GM19455 (cell line): ENCODE results near the gene AP4B1.

Experiments used
- ATAC-seq: cut with Tn5 transposase; IDR thresholded peaks from one replicate; pipeline ENCODE4 v1.9.1; 2021; ENCODE audit not compliant: unreplicated experiment

The AP4B1 gene

DNA sequence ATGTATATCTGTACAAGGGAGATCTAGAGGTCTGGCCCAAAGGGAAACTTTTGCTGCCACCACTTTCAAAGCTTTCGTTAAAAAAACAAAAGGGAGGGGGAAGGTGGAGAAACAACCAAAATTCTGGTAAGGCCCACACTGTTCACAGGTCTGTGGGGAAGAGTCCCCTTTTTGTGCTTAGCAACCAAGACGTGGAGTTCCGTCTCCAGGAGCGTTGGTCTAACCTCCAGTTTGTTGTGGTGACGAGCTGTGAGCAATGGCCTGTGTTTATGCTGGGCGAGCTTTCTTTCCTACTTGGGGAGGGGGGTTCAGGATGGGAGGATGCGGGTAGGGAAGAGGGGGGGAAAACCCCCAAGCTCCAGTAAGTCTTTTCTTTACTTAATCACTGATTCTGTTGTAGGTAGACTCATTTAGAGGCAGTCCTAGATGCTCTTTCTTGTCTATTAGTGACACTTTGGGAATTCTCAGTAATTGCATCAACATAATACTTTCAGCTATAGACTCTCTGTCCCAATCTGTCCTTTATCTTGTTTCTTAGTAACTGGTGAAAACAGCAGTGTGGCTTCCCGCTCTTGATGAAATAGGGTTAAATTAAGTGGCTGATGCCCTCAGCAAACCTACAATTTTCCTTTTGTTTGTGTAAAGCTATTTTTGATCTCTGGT, 26.0 kb upstream of the AP4B1 start:
- ATAC-seq: peak; percentile 25

DNA sequence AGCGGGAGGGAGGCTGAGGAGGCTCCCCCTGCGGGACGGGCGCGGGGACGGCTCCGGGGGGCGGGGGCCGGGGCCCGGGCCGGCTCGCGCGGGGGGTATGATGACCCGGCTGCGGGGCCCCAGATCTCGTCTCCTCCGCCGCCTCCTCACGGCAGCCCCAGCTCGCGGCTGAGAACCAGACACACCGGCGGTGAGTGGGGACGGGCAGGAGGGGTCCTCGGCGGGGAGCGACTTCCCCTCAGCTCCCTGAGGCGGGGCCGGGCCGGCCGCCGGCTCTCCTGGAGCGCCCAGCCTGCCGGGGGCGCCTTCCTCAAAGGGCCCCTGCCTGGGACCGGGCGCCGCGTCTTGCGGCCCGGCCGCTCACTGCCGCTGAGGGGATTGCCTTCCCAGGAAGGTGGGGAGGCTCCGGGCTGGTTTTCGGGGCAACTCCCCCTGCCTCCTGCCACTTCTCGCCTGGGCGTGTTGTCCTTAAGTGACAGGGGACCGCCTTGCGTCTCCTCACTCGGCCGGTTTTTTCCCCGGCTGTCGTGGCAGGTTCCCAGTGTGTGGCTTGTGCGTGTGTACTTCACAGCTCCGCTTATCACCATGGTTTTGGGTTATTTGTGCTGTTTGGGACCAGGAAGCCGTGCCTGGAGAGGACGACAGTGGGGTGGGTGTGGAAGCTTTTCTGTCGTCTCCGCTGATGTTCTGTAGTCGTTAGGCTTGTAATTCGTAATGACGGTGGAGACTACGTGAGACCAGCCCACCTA, 25.3 kb upstream of the AP4B1 start:
- peak; percentile 40 for ATAC-seq

DNA sequence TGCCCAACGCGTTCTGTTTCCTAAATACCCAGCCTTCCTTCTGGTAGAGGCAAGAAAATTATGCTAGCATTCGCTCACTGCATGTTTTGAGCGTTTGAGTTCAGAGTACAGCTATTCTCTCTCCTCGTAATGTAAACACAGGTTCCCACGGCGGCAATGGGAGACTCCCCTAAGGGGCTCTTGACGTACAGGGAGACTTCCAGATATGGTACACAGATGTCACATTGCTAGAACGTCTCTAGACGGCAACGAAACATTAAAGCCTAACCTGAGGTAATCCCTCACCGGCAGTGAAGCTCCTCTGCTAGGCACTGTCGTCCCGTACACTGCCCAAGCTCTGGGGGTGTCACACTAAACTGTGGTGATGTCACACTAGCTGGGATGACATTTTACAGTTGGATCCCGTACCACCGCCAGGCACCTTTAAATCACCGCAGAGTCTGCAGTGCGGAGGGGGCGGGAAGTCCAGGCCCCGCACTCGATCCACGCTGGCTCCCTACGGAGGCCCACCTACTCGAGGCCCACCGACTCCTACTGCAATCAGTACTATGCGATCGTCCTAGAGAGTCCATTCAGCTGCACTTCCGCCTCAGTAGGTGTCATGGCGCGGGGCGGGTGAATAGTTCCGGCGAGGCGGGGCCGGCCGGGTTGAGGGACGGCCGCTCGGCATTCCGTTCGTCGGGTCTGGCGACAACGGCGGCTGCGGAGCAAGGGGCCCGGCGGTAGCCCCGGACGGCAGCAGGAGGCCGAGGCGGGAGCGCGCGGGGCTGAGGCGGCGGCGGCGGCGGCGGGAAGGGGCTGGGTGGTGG, 24.5 kb upstream of the AP4B1 start, which contains the start of gene HIPK1:
TSS of gene HIPK1 (plus strand) at position 384 of the 809 bp plus-strand sequence.
- ATAC-seq: peak; percentile 72

DNA sequence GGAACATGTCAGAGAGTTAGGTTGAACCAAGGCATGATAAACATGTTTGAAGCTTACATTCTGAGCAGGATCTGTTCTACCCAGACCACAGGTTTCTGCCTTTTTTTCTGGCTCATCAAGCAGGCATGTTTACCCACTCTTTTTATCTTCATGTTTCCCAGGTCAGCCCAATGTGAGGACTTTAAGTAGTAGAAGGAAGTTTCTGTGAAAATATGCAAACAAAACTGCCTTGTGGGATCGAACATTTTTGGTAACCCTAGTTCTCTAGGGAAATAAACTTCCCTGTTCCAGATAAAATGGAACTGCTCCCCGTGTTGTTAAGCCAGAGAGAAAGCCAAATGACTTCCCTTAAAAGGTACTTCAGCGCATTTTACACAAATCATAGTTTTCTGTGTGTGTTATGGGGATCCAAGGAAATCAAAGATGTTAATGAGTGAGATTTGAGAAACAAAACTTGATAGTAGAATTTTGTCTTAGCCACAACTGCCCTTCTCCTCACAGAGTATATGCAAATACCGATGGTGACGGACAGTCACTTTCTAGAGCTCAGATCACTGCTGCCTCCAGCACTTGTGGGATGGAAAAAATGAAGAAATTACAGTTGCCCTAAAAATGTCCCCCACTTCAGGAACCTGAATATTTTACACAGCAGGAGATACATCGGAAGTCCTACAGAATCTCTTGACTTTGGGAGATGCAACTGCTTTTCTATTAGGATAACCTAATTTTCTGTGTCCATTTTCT, 23.8 kb upstream of the AP4B1 start:
- ATAC-seq: no peak

DNA sequence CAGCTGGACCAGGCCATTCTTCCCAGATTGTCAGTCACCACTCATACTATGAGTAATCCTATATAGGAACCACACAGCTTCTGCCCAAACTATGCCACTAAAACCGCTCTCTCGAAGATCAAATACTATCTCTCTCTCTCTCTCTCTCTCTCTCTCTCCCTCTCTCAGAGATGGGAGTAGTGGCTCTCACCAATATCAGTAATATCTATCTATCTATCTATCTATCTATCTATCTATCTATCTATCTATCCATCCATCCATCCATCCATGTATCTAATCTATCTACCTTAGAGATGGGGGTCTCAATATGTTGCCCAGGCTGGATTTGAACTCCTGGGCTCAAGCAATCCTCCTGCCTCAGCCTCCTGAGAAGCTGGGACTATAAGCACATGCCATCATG, 19.9 kb upstream of the AP4B1 start:
- no peak for ATAC-seq

DNA sequence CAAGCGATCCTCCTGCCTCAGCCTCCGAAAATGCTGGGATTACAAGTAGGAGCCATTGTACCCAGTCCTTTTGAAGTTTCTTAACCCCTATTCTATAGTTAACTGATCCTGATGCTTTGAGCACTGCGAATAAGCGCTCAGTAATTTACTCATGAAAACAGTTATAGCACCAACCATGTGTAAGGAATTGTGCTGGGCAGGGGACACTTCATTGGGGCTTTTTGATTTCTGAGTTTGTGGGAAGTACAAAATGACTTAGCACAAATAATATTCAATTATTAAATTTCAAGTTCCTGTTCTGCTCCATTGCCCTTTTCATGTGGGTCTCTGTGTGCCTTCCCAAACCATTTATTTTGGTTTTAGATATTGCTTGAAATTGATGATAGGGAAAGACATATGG, 18.4 kb upstream of the AP4B1 start:
- no peak for ATAC-seq

DNA sequence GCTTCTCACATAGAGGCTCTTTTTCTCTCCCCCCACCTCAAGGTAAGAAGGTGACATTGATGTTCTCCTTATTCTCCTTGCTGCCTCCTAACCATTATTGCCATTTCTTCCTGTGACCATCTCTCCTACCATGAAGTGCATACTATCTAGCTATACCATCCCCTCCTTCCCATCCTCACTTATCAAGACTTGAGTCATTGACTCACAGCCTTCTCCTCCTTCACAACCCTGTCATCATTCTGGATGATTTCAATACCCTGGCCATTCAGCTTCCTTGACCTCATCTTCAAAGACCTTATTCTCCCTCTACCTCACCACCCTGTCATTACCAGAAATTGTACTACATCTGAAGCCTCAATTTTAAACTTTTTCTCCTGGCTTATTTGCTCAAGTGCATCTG, 13.6 kb upstream of the AP4B1 start:
- ATAC-seq: no peak

DNA sequence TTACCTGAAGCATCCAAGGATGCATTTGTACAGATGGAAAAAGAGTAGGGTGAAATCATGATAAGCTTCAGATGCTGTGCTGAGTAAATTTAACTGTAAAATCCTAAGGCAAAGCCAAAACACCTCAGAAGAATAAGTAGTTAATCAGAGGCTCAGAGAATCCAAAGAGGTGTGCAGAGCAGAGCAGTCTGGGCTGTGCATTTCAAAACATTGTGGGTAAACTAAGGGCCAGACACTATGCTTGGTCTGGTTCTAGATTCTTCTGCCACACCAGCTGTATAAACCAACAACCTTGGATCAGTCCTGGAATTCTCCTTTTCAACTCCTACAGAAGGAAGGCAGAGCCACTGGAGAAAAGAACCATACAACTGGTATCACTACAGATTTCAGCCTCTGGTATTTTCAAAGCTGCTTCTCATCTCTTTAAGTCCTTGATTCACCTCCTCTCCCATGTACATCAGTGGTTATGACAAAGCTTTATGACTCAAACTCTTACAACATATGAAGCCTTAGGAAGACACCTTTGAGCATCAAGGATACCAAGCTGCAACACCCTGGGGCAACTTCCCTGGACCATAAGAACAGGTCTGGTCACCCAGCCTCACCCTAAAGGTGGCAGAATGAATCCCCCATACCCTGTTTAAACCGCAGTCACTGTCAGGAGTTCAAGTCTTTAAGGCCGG, 12.9 kb upstream of the AP4B1 start:
- no peak for ATAC-seq

DNA sequence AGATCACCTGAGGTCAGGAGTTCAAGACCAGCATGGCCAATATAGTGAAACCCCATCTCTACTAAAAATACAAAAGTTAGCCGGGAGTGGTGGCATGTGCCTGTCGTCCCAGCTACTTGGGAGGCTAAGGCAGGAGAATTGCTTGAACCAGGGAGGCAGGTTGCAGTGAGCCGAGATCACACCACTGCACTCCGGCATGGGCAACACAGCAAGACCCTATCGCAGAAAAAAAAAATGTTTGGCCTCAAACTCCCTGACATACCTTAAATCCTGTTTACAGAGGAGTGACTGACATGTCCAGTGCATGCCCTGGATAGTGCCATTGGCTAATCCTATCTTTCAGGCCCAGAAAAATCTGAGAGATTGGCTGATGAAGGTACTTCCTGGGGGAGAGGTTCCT, 12.4 kb upstream of the AP4B1 start:
- no peak for ATAC-seq

DNA sequence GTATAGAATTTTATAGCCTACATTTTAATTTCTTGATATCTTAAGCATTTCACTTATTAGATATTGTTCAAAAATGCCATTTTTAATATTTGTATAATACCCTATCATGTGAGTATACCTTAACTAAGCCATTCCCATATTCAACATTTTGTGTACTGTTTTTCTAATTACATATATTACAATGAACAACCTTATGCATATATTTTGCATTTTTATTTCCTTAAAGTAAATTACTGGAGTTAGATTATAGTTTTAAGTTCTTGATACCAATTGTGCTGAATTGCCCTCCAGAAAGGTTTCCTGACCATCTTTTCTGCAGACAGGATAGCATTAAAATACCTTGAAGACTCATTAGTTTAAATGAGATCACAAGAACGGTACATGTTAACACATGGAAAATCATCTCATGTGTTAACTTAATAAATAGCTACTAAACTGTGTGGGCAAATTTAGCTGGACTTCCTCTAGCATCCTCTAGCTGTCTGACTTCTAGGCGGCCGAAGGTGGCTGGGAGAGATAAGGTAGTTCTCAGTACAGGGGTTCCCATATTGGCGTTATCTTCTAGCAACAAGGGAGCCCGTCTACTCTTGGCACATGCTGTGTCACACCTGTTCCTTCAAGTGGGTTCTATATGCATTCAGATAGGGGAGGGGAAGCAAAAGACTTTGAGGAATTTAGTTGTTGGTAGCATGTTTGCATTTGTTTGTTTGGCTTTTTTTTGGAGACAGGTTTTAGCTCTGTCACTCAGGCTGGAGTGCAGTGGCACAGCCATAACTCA, 9.5 kb upstream of the AP4B1 start:
- no peak for ATAC-seq

DNA sequence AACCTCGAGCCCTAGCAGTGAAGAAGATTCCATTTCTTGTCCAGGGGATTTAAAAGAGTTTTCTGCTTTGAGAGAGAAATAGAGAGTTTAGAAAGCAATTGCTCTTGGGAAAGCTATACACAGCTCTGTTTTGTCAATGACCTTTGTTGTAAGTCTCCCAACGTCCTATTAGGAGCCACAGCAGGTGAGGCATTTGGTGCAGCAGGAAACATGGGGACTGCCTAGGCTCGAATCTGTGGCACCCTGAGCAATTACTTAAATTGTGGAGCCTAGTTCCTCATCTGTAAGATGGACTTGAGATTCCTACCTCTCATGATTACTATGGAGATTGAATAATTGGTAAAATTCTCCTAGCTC, 8.7 kb upstream of the AP4B1 start:
- no peak for ATAC-seq

DNA sequence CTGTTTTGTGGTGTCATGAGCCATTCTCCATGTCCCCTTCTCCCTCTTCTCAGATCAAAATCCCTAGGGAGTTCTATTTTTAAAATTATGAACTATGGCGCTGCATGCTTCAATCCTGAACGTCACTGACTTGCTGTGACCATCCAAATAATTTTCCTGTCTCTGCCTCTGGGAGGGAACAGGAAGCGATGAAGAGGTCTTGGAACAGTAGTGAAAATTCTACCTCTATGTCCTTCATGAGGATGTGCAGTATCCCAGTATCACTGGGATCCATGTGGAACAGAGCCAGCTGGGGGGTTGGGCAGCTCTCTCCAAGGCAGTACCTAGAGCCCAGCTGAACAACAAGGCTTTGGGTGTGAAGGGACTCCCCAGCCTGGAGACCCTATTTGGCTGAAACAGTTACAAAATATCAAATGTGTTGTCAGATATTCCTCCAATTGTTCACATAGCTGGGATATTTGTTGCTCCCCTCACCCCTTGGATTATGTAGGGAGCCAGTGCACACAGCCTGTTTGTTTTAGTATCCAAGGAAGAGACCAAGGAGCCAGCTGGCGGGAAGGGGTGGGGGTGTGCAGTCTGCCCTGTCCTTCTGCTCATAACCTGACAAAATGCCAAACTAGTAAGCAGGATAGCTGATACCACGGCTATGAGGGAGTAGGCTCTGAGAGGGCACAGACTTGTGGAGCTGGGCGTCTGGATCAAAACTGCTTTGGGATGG, 8.2 kb upstream of the AP4B1 start:
- no peak for ATAC-seq

DNA sequence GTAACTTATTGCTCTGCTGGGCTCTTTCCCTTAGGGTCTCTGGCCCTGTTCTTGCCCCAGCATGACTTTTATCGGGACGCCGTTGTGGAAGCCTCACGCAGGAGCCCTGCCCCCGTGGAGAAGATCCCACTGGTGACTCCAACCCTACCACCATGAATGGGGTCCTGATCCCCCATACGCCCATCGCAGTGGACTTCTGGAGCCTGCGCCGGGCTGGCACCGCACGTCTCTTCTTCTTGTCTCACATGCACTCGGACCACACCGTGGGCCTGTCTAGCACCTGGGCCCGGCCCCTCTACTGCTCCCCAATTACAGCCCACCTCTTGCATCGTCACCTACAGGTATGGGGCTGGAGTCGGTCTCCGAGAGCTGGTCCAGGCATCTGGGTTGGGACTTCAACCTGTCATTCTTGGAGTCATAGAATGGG, 849 bp upstream of the AP4B1 start:
- ATAC-seq: peak; percentile 7

DNA sequence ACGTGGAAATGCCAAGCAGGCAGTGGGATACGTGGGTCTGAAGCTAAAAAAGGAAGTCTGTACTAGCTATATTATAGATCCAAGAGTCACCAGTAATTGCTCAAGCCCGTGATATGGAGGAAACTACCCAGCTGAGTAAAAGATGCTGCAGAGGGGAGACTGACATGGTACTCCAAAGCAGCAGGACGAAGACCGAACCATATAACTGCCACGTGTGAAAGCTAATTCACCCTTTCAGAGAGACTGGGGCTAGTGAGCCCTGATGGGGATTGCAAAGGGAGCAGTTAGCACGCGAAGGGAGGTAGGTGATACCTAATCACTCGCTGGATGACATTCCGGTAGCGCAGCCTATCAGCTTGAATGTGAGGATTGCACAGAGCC, 316 bp downstream of the AP4B1 start:
- peak; percentile 35 for ATAC-seq

DNA sequence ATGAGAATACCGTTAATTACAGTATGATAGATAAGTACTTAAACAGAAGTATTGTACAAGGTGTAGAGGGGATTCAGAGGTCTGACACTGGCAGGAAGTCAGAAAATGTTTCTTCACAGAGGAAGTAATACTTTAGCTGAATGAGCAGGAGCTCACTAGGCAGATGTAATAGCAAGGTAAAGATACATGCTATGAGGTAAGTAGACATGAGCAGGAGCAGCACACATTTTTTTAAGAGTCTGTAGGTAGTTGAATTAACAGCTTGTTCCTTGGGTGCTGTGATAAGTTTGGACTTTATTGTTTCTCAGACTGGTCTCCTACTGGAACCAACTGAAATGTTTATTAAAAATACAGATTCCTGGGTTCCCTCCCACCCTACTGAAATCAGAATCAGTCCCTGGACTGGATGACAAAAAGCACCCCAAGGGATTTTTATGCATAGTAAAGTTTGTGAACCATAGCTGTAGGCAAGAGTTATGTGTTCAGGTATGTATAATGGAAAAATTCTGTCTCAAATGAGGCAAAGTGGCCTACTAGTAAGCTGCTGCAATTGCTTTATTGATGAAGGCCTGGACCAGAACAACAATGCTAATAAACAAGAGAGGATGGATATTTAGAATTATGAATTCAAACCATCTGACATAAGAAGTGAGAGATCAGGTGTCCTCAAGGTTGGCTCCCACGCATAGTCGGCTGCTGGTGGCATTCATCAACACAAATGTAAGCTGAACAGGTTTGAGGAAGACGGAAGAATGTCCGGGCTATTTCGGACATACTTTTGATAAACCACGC, 902 bp downstream of the AP4B1 start:
- no peak for ATAC-seq

DNA sequence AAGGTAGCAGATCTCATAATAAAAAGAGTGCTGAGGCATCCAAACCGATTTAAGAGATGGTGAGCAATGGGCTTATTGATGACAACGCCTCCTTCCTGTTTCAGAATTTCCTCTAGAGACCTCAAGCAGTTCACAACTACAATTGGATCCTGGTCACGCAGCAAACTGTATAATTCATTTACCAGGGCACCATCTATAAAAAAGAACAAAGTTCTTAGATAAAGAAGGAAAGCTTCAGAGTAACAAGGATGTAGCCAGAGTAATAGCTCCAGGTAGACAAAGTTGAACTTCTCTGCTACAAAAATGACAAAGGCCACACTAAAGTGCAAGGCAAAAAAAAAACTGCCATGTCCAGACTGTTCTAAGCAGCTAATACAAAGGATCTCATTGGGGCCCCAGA, 3.4 kb downstream of the AP4B1 start:
- no peak for ATAC-seq

DNA sequence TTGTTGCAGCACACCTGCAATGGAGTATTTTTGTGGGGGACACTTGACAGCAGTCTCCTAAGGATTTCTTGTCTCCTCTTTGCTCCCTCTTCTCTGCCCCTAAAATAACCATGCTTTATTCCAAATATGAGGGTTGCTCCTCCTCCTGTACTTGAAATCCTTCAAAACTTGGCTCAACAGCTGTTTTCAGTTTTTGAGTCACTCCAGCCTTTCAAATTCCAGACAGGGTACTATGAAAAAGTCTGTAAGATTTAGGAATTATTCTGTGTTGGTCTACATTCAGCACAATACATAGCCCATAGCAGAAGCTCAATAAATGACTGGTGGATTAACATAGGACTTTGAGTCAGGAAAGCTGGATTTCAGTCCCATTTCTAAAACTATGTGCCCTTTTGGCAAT, 5.5 kb downstream of the AP4B1 start:
- no peak for ATAC-seq

DNA sequence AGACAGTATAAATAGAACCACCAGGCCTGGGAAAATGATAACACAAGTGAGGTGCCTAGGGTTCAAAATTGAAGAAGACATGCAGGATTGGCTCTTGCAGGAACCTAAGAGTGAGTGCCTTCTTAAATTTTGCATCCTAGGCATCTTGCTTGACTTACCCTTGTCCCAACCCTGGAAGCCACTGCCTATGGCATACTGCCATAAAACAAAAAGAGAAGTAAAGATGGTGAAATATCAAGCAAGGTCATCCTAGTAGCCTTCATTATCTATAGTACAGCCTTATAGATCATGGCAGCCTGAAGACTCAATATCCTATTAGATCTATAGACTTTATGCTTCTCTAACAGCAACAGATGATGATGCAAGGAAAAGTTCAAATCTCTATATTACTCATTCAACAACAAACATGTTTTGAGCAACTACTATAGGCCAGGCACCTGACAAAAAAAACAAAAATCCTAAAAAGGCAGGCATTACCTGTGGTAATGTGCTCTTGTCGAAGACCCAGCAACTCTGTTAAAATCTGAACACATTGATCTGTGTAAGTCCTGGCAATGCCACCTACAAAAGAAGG, 6.3 kb downstream of the AP4B1 start:
- ATAC-seq: no peak
